ENCODE data around the gene TMEM238. TPM values are rescaled to one million over a fixed set of nuclear protein-coding genes. Genes with fewer than 3 reads are reported as not detected.

Gene TMEM238
- total and polyA plus RNA-seq, 9 of the 15 experiments (the other 6 are each of a cell fraction or from before 2014, with no cell fraction given): 0.18 to 5.1 (median 1.3) TPM; not detected in 4

DNA sequence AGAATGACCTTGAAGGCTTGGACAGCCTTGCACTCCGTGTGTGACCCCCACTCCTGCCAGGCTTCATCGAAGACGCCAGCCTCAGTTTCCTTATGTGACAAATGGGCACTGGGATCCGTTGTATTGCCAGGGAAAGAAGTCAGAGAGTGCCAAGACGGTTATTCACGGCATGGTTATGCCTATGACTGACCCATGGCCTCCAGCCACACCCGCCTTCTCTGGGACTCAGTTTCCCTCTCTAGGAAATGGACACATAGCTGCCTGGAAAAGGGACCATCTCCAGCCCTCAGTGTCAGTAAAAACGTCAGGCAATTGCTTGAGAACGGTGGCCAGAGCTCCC, 24.4 kb upstream of the TMEM238 start (continued):
- TF ChIP-seq, protein P1, sequence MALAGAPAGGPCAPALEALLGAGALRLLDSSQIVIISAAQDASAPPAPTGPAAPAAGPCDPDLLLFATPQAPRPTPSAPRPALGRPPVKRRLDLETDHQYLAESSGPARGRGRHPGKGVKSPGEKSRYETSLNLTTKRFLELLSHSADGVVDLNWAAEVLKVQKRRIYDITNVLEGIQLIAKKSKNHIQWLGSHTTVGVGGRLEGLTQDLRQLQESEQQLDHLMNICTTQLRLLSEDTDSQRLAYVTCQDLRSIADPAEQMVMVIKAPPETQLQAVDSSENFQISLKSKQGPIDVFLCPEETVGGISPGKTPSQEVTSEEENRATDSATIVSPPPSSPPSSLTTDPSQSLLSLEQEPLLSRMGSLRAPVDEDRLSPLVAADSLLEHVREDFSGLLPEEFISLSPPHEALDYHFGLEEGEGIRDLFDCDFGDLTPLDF (CRISPR knock-in tag; IDR thresholded peaks at IDR 0.05): no peak
- TF ChIP-seq CHD1 (IDR thresholded peaks at IDR 0.05; ENCODE audit: low read length): peak; percentile 76
- peak; percentile 38 for TF ChIP-seq POLR2B (IDR thresholded peaks at IDR 0.05; ENCODE audit: low read depth, partially characterized antibody)
- TF ChIP-seq, protein P2, sequence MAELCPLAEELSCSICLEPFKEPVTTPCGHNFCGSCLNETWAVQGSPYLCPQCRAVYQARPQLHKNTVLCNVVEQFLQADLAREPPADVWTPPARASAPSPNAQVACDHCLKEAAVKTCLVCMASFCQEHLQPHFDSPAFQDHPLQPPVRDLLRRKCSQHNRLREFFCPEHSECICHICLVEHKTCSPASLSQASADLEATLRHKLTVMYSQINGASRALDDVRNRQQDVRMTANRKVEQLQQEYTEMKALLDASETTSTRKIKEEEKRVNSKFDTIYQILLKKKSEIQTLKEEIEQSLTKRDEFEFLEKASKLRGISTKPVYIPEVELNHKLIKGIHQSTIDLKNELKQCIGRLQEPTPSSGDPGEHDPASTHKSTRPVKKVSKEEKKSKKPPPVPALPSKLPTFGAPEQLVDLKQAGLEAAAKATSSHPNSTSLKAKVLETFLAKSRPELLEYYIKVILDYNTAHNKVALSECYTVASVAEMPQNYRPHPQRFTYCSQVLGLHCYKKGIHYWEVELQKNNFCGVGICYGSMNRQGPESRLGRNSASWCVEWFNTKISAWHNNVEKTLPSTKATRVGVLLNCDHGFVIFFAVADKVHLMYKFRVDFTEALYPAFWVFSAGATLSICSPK (IDR thresholded peaks at IDR 0.05; ENCODE audit: borderline replicate concordance): 0 out of 2 replicates have a peak, but pooled peaks have one; percentile 53
- no peak for TF ChIP-seq SRF (CRISPR knock-in tag; IDR thresholded peaks at IDR 0.05)
- TF ChIP-seq CBX8 (IDR thresholded peaks at IDR 0.05; ENCODE audit: borderline replicate concordance, extremely low read depth, low read depth, low read length, poor library complexity, severe bottlenecking): no peak
- TF ChIP-seq, protein P3, sequence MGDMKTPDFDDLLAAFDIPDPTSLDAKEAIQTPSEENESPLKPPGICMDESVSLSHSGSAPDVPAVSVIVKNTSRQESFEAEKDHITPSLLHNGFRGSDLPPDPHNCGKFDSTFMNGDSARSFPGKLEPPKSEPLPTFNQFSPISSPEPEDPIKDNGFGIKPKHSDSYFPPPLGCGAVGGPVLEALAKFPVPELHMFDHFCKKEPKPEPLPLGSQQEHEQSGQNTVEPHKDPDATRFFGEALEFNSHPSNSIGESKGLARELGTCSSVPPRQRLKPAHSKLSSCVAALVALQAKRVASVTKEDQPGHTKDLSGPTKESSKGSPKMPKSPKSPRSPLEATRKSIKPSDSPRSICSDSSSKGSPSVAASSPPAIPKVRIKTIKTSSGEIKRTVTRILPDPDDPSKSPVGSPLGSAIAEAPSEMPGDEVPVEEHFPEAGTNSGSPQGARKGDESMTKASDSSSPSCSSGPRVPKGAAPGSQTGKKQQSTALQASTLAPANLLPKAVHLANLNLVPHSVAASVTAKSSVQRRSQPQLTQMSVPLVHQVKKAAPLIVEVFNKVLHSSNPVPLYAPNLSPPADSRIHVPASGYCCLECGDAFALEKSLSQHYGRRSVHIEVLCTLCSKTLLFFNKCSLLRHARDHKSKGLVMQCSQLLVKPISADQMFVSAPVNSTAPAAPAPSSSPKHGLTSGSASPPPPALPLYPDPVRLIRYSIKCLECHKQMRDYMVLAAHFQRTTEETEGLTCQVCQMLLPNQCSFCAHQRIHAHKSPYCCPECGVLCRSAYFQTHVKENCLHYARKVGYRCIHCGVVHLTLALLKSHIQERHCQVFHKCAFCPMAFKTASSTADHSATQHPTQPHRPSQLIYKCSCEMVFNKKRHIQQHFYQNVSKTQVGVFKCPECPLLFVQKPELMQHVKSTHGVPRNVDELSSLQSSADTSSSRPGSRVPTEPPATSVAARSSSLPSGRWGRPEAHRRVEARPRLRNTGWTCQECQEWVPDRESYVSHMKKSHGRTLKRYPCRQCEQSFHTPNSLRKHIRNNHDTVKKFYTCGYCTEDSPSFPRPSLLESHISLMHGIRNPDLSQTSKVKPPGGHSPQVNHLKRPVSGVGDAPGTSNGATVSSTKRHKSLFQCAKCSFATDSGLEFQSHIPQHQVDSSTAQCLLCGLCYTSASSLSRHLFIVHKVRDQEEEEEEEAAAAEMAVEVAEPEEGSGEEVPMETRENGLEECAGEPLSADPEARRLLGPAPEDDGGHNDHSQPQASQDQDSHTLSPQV (IDR thresholded peaks at IDR 0.05): peak; percentile 86
- TF ChIP-seq ZNF143 (CRISPR knock-in tag; IDR thresholded peaks at IDR 0.05): no peak
- peak; percentile 58; the same call in 1 of the 2 replicates for TF ChIP-seq HDAC2 (IDR thresholded peaks at IDR 0.05)
- no peak for TF ChIP-seq ZNF644 (tag; IDR thresholded peaks at IDR 0.05; ENCODE audit: low read depth)
- TF ChIP-seq, protein P4, sequence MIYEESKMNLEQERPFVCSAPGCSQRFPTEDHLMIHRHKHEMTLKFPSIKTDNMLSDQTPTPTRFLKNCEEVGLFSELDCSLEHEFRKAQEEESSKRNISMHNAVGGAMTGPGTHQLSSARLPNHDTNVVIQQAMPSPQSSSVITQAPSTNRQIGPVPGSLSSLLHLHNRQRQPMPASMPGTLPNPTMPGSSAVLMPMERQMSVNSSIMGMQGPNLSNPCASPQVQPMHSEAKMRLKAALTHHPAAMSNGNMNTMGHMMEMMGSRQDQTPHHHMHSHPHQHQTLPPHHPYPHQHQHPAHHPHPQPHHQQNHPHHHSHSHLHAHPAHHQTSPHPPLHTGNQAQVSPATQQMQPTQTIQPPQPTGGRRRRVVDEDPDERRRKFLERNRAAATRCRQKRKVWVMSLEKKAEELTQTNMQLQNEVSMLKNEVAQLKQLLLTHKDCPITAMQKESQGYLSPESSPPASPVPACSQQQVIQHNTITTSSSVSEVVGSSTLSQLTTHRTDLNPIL (CRISPR knock-in tag; IDR thresholded peaks at IDR 0.05): peak; percentile 19; the same call in 1 of the 2 replicates
- TF ChIP-seq, protein P5, sequence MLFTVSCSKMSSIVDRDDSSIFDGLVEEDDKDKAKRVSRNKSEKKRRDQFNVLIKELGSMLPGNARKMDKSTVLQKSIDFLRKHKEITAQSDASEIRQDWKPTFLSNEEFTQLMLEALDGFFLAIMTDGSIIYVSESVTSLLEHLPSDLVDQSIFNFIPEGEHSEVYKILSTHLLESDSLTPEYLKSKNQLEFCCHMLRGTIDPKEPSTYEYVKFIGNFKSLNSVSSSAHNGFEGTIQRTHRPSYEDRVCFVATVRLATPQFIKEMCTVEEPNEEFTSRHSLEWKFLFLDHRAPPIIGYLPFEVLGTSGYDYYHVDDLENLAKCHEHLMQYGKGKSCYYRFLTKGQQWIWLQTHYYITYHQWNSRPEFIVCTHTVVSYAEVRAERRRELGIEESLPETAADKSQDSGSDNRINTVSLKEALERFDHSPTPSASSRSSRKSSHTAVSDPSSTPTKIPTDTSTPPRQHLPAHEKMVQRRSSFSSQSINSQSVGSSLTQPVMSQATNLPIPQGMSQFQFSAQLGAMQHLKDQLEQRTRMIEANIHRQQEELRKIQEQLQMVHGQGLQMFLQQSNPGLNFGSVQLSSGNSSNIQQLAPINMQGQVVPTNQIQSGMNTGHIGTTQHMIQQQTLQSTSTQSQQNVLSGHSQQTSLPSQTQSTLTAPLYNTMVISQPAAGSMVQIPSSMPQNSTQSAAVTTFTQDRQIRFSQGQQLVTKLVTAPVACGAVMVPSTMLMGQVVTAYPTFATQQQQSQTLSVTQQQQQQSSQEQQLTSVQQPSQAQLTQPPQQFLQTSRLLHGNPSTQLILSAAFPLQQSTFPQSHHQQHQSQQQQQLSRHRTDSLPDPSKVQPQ (CRISPR knock-in tag; IDR thresholded peaks at IDR 0.05; ENCODE audit: borderline replicate concordance): no peak

Data from K562 (cell line).